H54 (cell line): Measurements from ENCODE around the gene RBM14.
A peak's percentile ranks its signal among the peaks of the same experiment; 100 is the strongest.
"Not testable (repeated sequence)": the region's sequence is repeated elsewhere in the genome, so short reads cannot be mapped to it uniquely, and the experiment has no call there.

ENCODE experiments used
- DNase-seq: peaks from one replicate; pipeline ENCODE4 v3.0.0; 2011; ENCODE audit warnings: low spot score, mixed read lengths; ENCODE audit not compliant: insufficient read length
- FAIRE-seq: peaks from 3 replicates; lab custom pipeline; 2011; peaks lifted over from hg19 to GRCh38; lab: Jason Lieb, UNC
- POLR2A ChIP-seq: IDR thresholded peaks from 2 replicates; pipeline ENCODE4 v1.6.1; 2011; ENCODE audit warnings: low read depth, mild to moderate bottlenecking, low read length

RBM14 gene

GRCh38 chr11:66616379-66617154 lies at the start of gene RBM14:
Gene RBM14 (plus strand): TSS chr11:66616630. CDS start chr11:66616721, 91 bp downstream.
- peak; percentile 99 for DNase-seq
- TF ChIP-seq POLR2A = peak; percentile 95
- no peak for FAIRE-seq

DNA sequence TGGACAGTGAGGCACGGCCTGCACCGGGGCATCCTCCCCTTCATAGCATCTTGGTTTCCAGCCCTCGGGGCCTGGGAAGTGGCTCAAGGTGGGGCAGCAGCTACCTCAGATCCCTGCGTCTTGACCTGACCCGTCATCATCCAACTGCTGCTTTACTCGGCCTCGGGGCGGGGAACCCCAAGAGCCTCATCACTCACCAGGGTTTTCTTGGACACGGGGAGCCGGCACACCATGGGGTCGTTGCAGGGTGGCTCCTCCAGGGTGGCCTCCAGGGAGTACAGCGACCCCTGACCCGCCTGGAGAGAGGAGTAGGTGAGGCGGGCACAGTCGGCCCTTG lies 48.7 kb upstream of the RBM14 start:
- FAIRE-seq = no peak
- no peak for DNase-seq

GRCh38 chr11:66568124-66568916 lies 48.1 kb upstream of the RBM14 start, which contains the start of gene CTSF:
Gene CTSF (minus strand): TSS chr11:66568606. CDS start chr11:66568486, 120 bp downstream.
- DNase-seq (peak; percentile 76), FAIRE-seq (no peak)
- TF ChIP-seq POLR2A = peak; percentile 43; the same call in 1 of the 2 replicates

More for the DNA sequence above, 48.7 kb upstream of the RBM14 start:
- TF ChIP-seq POLR2A = no peak

GRCh38 chr11:66569076-66569475 lies 47.4 kb upstream of the RBM14 start:
- no peak for TF ChIP-seq POLR2A
- FAIRE-seq (no peak), DNase-seq (no peak)

DNA sequence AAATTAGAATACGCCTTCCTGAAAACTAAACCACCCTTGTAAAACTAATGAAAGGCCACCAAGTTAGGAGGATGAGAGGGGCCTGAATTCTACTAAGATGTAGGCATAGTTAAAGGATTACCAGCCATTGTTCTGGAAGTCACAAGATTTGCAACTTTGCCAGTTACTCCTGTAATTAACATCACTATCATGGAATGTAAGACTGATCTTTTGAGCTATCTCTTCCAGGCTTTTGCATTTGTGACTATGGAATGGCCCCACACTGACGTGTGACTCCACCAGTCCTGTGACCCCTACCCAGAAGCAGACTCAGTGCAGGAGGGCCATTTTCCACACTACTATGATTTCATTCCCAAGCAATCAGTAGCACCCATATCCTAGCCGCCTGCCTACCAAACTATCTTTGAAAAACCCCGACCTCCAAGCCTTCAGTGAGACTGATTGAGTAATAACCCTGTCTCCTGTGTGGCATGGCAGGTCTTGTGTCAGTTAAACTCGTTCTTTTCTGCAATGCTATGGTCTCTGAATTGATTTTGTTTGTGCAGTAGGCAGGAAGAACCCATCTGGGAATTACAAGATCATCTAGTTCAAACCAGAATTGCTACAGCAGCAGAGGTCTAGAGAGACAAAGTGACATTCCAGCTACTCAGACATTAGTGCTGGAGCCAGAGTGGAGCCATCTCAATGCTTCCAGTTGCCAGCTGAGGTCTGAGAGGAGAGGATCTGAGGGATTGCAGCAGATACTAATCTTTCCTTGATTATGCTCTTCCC lies 46.2 kb upstream of the RBM14 start:
- no peak for DNase-seq
- TF ChIP-seq POLR2A = no peak
- no peak for FAIRE-seq

GRCh38 chr11:66570850-66571180 lies 45.6 kb upstream of the RBM14 start:
- FAIRE-seq (no peak), DNase-seq (no peak)
- TF ChIP-seq POLR2A = no peak

GRCh38 chr11:66579017-66579606 lies 37.3 kb upstream of the RBM14 start:
- DNase-seq = peak; percentile 68
- no peak for FAIRE-seq
- TF ChIP-seq POLR2A = no peak

GRCh38 chr11:66580803-66581202 lies 35.6 kb upstream of the RBM14 start:
- no peak for FAIRE-seq
- DNase-seq = no peak
- no peak for TF ChIP-seq POLR2A

DNA sequence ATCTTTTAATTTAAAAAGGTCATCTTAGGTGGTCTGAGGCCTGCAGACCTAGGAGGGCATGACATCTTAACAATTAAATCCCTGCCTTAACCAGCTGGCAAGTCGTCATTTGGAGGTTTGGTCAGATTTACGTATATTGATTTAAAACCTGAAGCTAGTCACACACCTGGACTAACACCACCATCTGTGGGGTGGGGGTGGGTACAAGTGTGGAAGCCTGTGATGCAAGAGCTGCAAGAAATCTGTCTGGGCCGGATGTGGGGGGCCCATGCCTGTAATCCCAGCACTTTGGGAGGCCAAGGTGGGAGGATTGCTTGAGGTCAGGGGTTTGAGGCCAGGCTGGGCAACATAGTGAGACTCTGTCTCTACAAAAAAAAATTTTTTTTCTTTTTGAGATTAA lies 35.2 kb upstream of the RBM14 start:
- FAIRE-seq (no peak), DNase-seq (no peak)
- TF ChIP-seq POLR2A = no peak

DNA sequence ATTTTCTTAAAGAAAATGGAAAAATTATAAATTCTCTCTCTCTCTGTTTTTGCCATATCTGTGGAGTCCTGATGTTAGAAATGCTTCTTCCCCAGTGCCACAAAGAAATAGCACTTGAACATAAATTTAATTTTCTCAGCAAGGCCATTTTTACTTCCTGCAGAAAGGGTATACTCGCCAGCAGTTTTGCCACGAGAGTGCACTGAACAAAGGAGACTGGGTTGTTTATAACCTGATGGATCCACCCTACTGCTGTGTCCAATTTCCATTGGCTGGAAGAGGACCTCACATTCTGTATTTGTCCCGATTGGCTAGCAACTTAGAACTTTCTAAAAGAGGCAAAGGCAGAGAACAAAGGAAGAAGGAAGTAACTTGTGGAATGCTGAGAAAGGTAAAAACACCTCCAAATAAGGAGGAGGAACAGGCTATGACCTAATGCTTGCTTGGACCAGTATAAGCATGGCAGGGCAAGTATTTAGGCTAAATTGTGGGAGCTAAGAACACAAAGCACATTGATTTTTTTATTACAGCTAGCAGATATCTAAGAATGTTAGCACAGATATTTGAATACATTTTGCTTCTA lies 33.8 kb upstream of the RBM14 start:
- FAIRE-seq, DNase-seq: not testable (repeated sequence)

- not testable (repeated sequence) for FAIRE-seq, DNase-seq
Measured at GRCh38 chr11:66585447-66585846, 31.0 kb upstream of the RBM14 start.

GRCh38 chr11:66586136-66586535 lies 30.3 kb upstream of the RBM14 start:
- FAIRE-seq (no peak), DNase-seq (no peak)
- no peak for TF ChIP-seq POLR2A

DNA sequence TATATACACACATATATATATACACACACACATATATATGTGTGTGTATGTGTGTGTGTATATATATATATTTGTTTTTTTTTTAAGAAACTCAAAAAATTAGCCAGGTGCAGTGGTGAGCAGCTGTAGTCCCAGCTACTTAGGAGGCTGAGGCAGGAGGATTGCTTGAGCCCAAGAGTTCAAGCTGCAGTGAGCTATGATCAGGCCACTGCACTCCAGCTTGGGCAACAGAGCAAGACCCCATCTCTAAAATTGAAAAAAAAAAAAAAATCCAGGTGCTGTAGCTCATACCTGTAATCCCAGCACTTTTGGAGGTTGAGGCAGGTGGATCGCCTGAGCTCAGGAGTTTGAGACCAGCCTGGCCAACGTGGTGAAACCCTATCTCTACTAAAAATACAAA lies 27.1 kb upstream of the RBM14 start:
- not testable (repeated sequence) for FAIRE-seq, DNase-seq
